Transverse colon (tissue), 4 donors: ENCODE measurements around the gene HLA-A. TPM values are rescaled to one million over a fixed set of nuclear protein-coding genes. Genes with fewer than 3 reads are reported as not detected.

Experiments used
- DNase-seq: peaks from one replicate; pipeline ENCODE4 v3.0.0-alpha.2; 2019
- H3K27ac ChIP-seq, 4 donors: fragments of 200-600 bp; sonication (generic); 2 replicates each; pipeline ENCODE4 v1.5.1; 2016 to 2018; ENCODE audit warnings: inconsistent platforms in 4 of 4
- H3K27me3 ChIP-seq: fragments of 200-600 bp; sonication (generic); 2 replicates; pipeline ENCODE4 v1.5.1; 2017; ENCODE audit warnings: inconsistent platforms
- H3K36me3 ChIP-seq, 4 donors: fragments of 200-600 bp; sonication (generic); 2 replicates each; pipeline ENCODE4 v1.5.1; 2017 to 2019; ENCODE audit warnings: inconsistent platforms in 4 of 4
- H3K4me1 ChIP-seq, 4 donors: fragments of 200-600 bp; sonication (generic); 2 replicates each; pipeline ENCODE4 v1.5.1; 2017 to 2020; ENCODE audit warnings: inconsistent platforms in 4 of 4
- H3K4me3 ChIP-seq, 4 donors: fragments of 200-600 bp; sonication (generic); 1 replicate in 1 of 4; 2 replicates in 3 of 4; pipeline versions ENCODE4 v1.5.1 to v1.6.1; 2017 to 2019; ENCODE audit warnings: inconsistent platforms in 4 of 4
- H3K9me3 ChIP-seq, 2 donors: fragments of 200-600 bp; sonication (generic); 2 replicates each; pipeline ENCODE4 v1.5.1; 2017 to 2019; ENCODE audit warnings: inconsistent platforms in 2 of 2
- CTCF ChIP-seq, 5 experiments: fragments of 200-600 bp in 3 of 5; fragments of 450-650 bp in 2 of 5; sonication (generic) in 3 of 5; IDR thresholded peaks; 1 replicate in 2 of 5; 2 replicates in 3 of 5; pipeline ENCODE4 v1.5.1; 2016 to 2017; ENCODE audit warnings: antibody characterized with exemption in 5 of 5, inconsistent platforms in 3 of 5, mild to moderate bottlenecking in 2 of 5, moderate library complexity in 1 of 5
- EP300 ChIP-seq: sonication (generic); formaldehyde crosslinking; IDR thresholded peaks from one replicate; pipeline ENCODE4 v1.6.1; 2017; ENCODE audit warnings: antibody characterized with exemption, low read depth
- POLR2A ChIP-seq: fragments of 450-650 bp; IDR thresholded peaks from one replicate; pipeline ENCODE4 v1.6.1; 2016; ENCODE audit warnings: antibody characterized with exemption, mild to moderate bottlenecking, moderate library complexity
- POLR2AphosphoS5 ChIP-seq, 3 donors: sonication (generic); formaldehyde crosslinking; IDR thresholded peaks; one replicate each; pipeline ENCODE4 v1.6.1; 2016; ENCODE audit warnings: antibody characterized with exemption in 3 of 3
- WGBS, 2 donors: methylation state at CpG; one replicate each; pipeline ENCODE4 v1.1.5; 2018; ENCODE audit warnings: low coverage in 1 of 2; 5-methylcytosine and 5-hydroxymethylcytosine counted together
- in situ Hi-C, 4 donors: fragments of 200-750 bp; cut with MboI; loops; one replicate each; pipeline versions ENCODE4 v1.15.0 to v1.15.1; 2017; ENCODE audit warnings: low sequenced_read_pairs in 3 of 4, low pct_ligation_motif_present in 1 of 4, low pct_unique_long_range_greater_than_20kb in 1 of 4
- intact Hi-C: fragments of 100-400 bp; cut with DNase I; formaldehyde crosslinking; loops from one replicate; pipeline ENCODE4 v1.15.1; 2023; ENCODE audit warnings: low total_unique reads
- total RNA-seq, 4 donors: library from RNA; depleted of rRNA; stranded (reverse); fragments of >200 nt; gene quantifications; one replicate each; pipeline ENCODE4 v1.1.0, GENCODE V29; 2016

The HLA-A gene
- total RNA-seq, 4 donors from 2014 or later, result 733 to 1,932 (median 1,470) TPM

GRCh38 chr6:29980511-29980910 is 38.2 kb downstream of the HLA-A start:
- no peak overlapping the region for H3K27ac ChIP-seq
- WGBS, 2 donors, result 83 to 93% methylated on average over 7 to 10 of the region's 10 CpGs
- intact Hi-C loops (no loop called here), in situ Hi-C loops (no loop called here)
- H3K27me3 ChIP-seq, result peaks cover 4% of the 10 kb centered on the region
- H3K9me3 ChIP-seq, result no peaks in the 10 kb centered on the region
- no peak for DNase-seq
- no peak for TF ChIP-seq POLR2AphosphoS5 (IDR thresholded peaks at IDR 0.05)
- no peak for TF ChIP-seq CTCF (IDR thresholded peaks at IDR 0.05)
- no peak for TF ChIP-seq POLR2A
- no peak for TF ChIP-seq EP300
- H3K36me3 ChIP-seq, result no peaks in the 10 kb centered on the region
- H3K4me1 ChIP-seq, result peaks cover 6 to 20% (median 16%) of the 10 kb centered on the region in 4 donors
- H3K4me3 ChIP-seq, result no peak overlapping the region

DNA sequence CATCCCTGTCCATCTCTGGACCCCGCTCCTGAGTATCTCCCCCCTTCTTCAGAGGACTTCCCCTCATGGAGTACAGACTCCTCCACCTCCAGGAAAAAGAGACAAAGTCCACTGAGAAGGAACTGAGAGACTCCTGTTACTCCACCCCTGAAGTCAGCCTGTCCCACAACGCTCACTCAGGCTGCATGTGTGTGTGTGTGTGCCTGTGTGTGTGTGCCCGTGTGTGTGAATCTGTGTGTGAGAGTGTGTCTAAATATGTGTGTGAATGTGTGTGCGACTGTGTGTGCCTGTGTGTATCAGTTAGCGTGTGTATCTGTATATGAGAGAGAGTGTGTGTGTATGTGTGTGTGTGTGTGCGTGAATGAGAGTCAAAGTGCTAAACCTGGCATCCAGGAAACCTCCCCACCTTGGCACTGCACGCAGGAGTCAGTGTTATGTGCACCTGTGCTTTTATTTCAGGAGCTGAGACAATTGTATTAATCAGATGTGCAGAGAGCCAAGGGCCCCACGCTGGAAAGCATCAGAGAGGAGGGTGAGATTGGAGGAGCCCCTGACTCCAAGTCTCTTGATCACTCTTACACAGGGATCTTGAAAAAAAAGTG is 39.0 kb downstream of the HLA-A start:
- intact Hi-C loops, result no loop called here
- 40 to 46% methylated on average over 7 to 8 of the region's 8 CpGs for WGBS, 2 donors
- peak; percentile 49 for DNase-seq
- in situ Hi-C loops, result no loop called here
- Histone ChIP-seq H3K27ac (peak overlapping the region in 2 of 4 donors; percentile 34 to 40), H3K36me3 (no peaks in the 10 kb centered on the region), H3K9me3 (no peaks in the 10 kb centered on the region), H3K4me1 (peaks cover 0 to 12% (median 8%) of the 10 kb centered on the region in 4 donors), H3K4me3 (no peak overlapping the region), H3K27me3 (no peaks in the 10 kb centered on the region)
- no peak for TF ChIP-seq POLR2A
- no peak for TF ChIP-seq POLR2AphosphoS5 (IDR thresholded peaks at IDR 0.05)
- no peak for TF ChIP-seq CTCF (IDR thresholded peaks at IDR 0.05)
- no peak for TF ChIP-seq EP300

DNA sequence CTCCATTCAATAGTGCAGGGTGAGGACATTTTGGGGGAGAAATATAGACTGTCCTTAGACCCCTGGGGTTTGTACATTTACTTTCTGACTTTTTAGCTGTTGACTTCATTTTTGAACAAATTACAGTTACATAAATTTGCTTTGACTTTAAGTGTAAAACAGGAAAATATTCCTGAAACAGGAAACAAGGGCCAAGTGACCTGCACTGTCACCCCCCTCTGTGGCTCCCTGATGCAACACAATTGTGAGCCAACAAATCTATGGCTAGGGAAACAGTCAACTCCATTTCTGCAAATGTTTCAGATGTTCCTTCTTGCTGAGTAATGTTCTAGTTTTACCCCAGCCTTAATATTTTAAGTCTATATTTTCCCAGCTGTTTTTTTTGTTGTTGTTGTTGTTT is 39.8 kb downstream of the HLA-A start:
- Histone ChIP-seq H3K36me3 (no peaks in the 10 kb centered on the region), H3K4me1 (peaks cover 0 to 11% (median 7%) of the 10 kb centered on the region in 4 donors), H3K27me3 (no peaks in the 10 kb centered on the region), H3K27ac (peak overlapping the region in 1 of 4 donors; percentile 34), H3K9me3 (no peaks in the 10 kb centered on the region), H3K4me3 (no peak overlapping the region)
- intact Hi-C loops, result no loop called here
- no peak for TF ChIP-seq CTCF (IDR thresholded peaks at IDR 0.05)
- no peak for TF ChIP-seq EP300
- TF ChIP-seq POLR2A, result no peak
- no peak for TF ChIP-seq POLR2AphosphoS5 (IDR thresholded peaks at IDR 0.05)
- no peak for DNase-seq
- in situ Hi-C loops, result no loop called here

DNA sequence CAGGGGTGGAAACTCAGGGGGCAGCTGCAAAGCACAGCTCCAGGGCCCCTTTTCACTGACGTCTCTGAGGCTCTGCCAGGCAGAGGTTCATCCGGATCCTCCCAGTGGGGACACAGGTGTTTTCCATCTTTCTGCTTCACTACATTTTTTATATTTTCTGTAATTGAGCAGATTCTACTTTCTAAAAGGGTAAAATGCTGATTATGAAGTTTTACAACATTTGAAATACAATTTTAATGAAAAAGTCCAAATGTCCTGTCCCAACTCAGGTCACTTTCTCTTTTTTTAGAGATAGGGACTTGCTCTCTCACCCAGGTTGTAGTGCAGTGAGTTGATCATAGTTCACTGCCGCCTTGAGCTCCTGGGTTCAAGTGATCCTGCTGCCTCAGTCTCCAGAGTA is 41.9 kb downstream of the HLA-A start:
- intact Hi-C loops (no loop called here), in situ Hi-C loops (no loop called here)
- Histone ChIP-seq H3K9me3 (no peaks in the 10 kb centered on the region), H3K4me3 (no peak overlapping the region), H3K4me1 (peaks cover 0 to 5% (median 2%) of the 10 kb centered on the region in 4 donors), H3K27ac (no peak overlapping the region), H3K27me3 (no peaks in the 10 kb centered on the region), H3K36me3 (no peaks in the 10 kb centered on the region)
- TF ChIP-seq POLR2A, result no peak
- WGBS, 2 donors, result 41 to 90% methylated on average over 3 of the region's 3 CpGs
- no peak for DNase-seq

DNA sequence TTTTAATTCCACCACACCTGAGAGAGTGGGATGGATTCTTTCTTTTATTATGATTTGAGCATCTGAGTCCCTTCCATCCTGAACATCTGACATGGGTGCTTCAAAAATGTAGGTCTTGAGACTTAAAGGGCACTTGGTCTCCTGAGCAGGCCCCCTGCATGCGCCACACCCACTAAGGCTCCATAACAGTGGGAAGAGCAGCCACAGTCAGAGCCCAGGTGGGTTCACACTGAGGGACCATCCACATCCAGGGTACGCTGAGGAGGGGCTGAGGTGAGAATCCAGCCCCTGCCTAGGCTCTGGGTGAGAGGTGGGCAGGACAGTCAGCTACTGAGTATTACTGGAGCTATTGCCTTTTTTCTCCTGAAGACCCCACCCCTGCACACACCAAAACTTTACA is 42.7 kb downstream of the HLA-A start:
- Histone ChIP-seq H3K36me3 (no peaks in the 10 kb centered on the region), H3K4me3 (no peak overlapping the region), H3K27me3 (no peaks in the 10 kb centered on the region), H3K9me3 (no peaks in the 10 kb centered on the region), H3K4me1 (peaks cover 0 to 5% (median 2%) of the 10 kb centered on the region in 4 donors), H3K27ac (no peak overlapping the region)
- intact Hi-C loops, result no loop called here
- in situ Hi-C loops, result no loop called here
- TF ChIP-seq EP300 (no peak), POLR2AphosphoS5 (IDR thresholded peaks at IDR 0.05) (no peak), CTCF (IDR thresholded peaks at IDR 0.05) (no peak), POLR2A (no peak)
- DNase-seq, result no peak
- WGBS, 2 donors, result 71% methylated on average over 2 of the region's 2 CpGs; no CpG with 5 or more reads in 1 of the 2 donors
